HG03280 (cell line): ENCODE measurements around the gene ATXN7L1.
A peak's percentile ranks its signal among the peaks of the same experiment; 100 is the strongest.

Experiments
- ATAC-seq: cut with Tn5 transposase; IDR thresholded peaks from one replicate; pipeline ENCODE4 v1.9.1; 2021; ENCODE audit warnings: mild to moderate bottlenecking, moderate library complexity; ENCODE audit not compliant: unreplicated experiment

Gene ATXN7L1

GRCh38 chr7:105876091-105876963 is at the start of gene ATXN7L1:
Gene ATXN7L1 (minus strand): TSS chr7:105876599. CDS start chr7:105876558, 41 bp downstream.
- ATAC-seq = peak; percentile 86

GRCh38 chr7:105926131-105926530 is 49.7 kb upstream of the ATXN7L1 start:
- no peak for ATAC-seq

- no peak for ATAC-seq
Observed at GRCh38 chr7:105924945-105925344, 48.5 kb upstream of the ATXN7L1 start.

GRCh38 chr7:105920766-105921165 is 44.4 kb upstream of the ATXN7L1 start:
- no peak for ATAC-seq

- ATAC-seq = no peak
Observed at GRCh38 chr7:105917659-105918058, 41.3 kb upstream of the ATXN7L1 start.

GRCh38 chr7:105916603-105917002 is 40.2 kb upstream of the ATXN7L1 start:
- ATAC-seq = no peak

GRCh38 chr7:105913947-105914346 is 37.5 kb upstream of the ATXN7L1 start:
- ATAC-seq = no peak

GRCh38 chr7:105911961-105912575 is 35.7 kb upstream of the ATXN7L1 start:
- ATAC-seq = no peak

GRCh38 chr7:105910172-105910571 is 33.8 kb upstream of the ATXN7L1 start:
- ATAC-seq = no peak

GRCh38 chr7:105909742-105910141 is 33.3 kb upstream of the ATXN7L1 start:
- ATAC-seq = no peak

GRCh38 chr7:105907129-105907846 is 30.9 kb upstream of the ATXN7L1 start:
- ATAC-seq = no peak

GRCh38 chr7:105906695-105907094 is 30.3 kb upstream of the ATXN7L1 start:
- no peak for ATAC-seq

GRCh38 chr7:105905910-105906568 is 29.6 kb upstream of the ATXN7L1 start:
- ATAC-seq = no peak

GRCh38 chr7:105905209-105905909 is 29.0 kb upstream of the ATXN7L1 start:
- no peak for ATAC-seq

- no peak for ATAC-seq
Observed at GRCh38 chr7:105904064-105904463, 27.7 kb upstream of the ATXN7L1 start.

GRCh38 chr7:105902325-105902911 is 26.0 kb upstream of the ATXN7L1 start:
- ATAC-seq = no peak

- ATAC-seq = no peak
Observed at GRCh38 chr7:105897999-105898398, 21.6 kb upstream of the ATXN7L1 start.

- ATAC-seq = no peak
Observed at GRCh38 chr7:105896407-105896911, 20.1 kb upstream of the ATXN7L1 start.

- ATAC-seq = no peak
Observed at GRCh38 chr7:105894131-105894530, 17.7 kb upstream of the ATXN7L1 start.

- ATAC-seq = no peak
Observed at GRCh38 chr7:105892387-105892786, 16.0 kb upstream of the ATXN7L1 start.
